ENCODE measurements around the gene CDH5. TPM values are rescaled to one million over a fixed set of nuclear protein-coding genes. Genes with fewer than 3 reads are reported as not detected.

The CDH5 gene
- total RNA-seq, 1 donor from 2014 or later, result 9.6 TPM

GRCh38 chr16:66332634-66333610, 33.6 kb upstream of the CDH5 start:
- DNase-seq, result no peak
- TF ChIP-seq CTCF (IDR thresholded peaks at IDR 0.05; ENCODE audit: partially characterized antibody, unreplicated experiment), result no peak
- no peaks in the 10 kb centered on the region for H3K4me1 Mint-ChIP-seq (ENCODE audit: low read depth, unreplicated experiment)
- peaks cover 11% of the 10 kb centered on the region for H3K27me3 Mint-ChIP-seq (ENCODE audit: unreplicated experiment)
- H3K36me3 Mint-ChIP-seq (ENCODE audit: unreplicated experiment), result peaks cover 29% of the 10 kb centered on the region
- H3K27ac Mint-ChIP-seq (ENCODE audit: unreplicated experiment), result no peak overlapping the region
- no peak overlapping the region for H3K4me3 Mint-ChIP-seq (ENCODE audit: unreplicated experiment)
- peaks cover 9% of the 10 kb centered on the region for H3K9me3 Mint-ChIP-seq (ENCODE audit: unreplicated experiment)

GRCh38 chr16:66334853-66335574, 31.5 kb upstream of the CDH5 start:
- no peak overlapping the region for H3K27ac Mint-ChIP-seq (ENCODE audit: unreplicated experiment)

DNA sequence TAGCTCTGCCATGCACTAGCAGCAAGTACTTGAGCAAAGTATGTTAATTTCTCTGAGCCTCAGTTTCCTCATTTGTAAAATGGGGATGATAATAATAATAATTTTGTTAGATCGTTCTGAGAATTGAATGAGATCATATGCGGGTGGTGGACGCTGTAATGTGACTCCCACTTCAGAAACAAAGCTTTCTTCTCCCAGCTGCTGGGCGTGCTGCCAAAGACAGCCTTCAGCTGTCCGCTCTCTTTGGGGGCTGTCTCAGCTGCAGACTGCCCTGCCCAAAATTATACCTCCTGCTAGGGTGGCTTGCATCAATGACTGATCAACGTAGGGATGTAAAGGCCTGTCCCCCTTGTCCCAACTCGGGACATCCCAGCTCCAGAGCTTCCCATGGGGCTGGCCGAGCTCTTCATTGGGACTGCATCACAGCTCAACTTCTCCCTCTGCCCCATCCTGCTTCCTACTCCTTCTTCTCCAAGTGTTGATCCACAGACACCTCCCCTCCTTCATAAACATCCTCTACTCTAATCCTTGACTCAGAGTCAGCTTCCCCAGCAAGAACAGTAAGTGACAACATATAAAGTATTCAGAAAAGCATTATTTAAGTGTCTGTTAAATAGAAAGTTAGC, 30.7 kb upstream of the CDH5 start:
- no peak for DNase-seq
- no peak overlapping the region for H3K27ac Mint-ChIP-seq (ENCODE audit: unreplicated experiment)
- H3K9me3 Mint-ChIP-seq (ENCODE audit: unreplicated experiment), result peaks cover 9% of the 10 kb centered on the region
- H3K27me3 Mint-ChIP-seq (ENCODE audit: unreplicated experiment), result peaks cover 10% of the 10 kb centered on the region
- no peaks in the 10 kb centered on the region for H3K4me1 Mint-ChIP-seq (ENCODE audit: low read depth, unreplicated experiment)
- TF ChIP-seq CTCF (IDR thresholded peaks at IDR 0.05; ENCODE audit: partially characterized antibody, unreplicated experiment), result no peak
- H3K36me3 Mint-ChIP-seq (ENCODE audit: unreplicated experiment), result peaks cover 31% of the 10 kb centered on the region
- H3K4me3 Mint-ChIP-seq (ENCODE audit: unreplicated experiment), result no peak overlapping the region

More at GRCh38 chr16:66334853-66335574, 31.5 kb upstream of the CDH5 start:
- Mint-ChIP-seq H3K4me1 (ENCODE audit: low read depth, unreplicated experiment) (no peaks in the 10 kb centered on the region), H3K9me3 (ENCODE audit: unreplicated experiment) (peaks cover 11% of the 10 kb centered on the region), H3K36me3 (ENCODE audit: unreplicated experiment) (peaks cover 35% of the 10 kb centered on the region), H3K27me3 (ENCODE audit: unreplicated experiment) (peaks cover 12% of the 10 kb centered on the region), H3K4me3 (ENCODE audit: unreplicated experiment) (no peak overlapping the region)
- no peak for TF ChIP-seq CTCF (IDR thresholded peaks at IDR 0.05; ENCODE audit: partially characterized antibody, unreplicated experiment)
- no peak for DNase-seq

- H3K27ac Mint-ChIP-seq (ENCODE audit: unreplicated experiment), result no peak overlapping the region
- peaks cover 7% of the 10 kb centered on the region for H3K9me3 Mint-ChIP-seq (ENCODE audit: unreplicated experiment)
- H3K4me1 Mint-ChIP-seq (ENCODE audit: low read depth, unreplicated experiment), result peaks cover 4% of the 10 kb centered on the region
Observed at GRCh38 chr16:66337463-66338188, 28.9 kb upstream of the CDH5 start.

More at GRCh38 chr16:66337463-66338188, 28.9 kb upstream of the CDH5 start:
- Mint-ChIP-seq H3K4me3 (ENCODE audit: unreplicated experiment) (no peak overlapping the region), H3K27me3 (ENCODE audit: unreplicated experiment) (peaks cover 10% of the 10 kb centered on the region), H3K36me3 (ENCODE audit: unreplicated experiment) (peaks cover 25% of the 10 kb centered on the region)
- no peak for DNase-seq
- TF ChIP-seq CTCF (IDR thresholded peaks at IDR 0.05; ENCODE audit: partially characterized antibody, unreplicated experiment), result no peak
